H54 (cell line): Measurements from ENCODE around the gene RBM43.
"Not testable (repeated sequence)": the region's sequence is repeated elsewhere in the genome, so short reads cannot be mapped to it uniquely, and the experiment has no call there.

Experiments
- DNase-seq: peaks from one replicate; pipeline ENCODE4 v3.0.0; 2011; ENCODE audit warnings: low spot score, mixed read lengths; ENCODE audit not compliant: insufficient read length
- FAIRE-seq: peaks from 3 replicates; lab custom pipeline; 2011; peaks lifted over from hg19 to GRCh38; lab: Jason Lieb, UNC
- POLR2A ChIP-seq: IDR thresholded peaks from 2 replicates; pipeline ENCODE4 v1.6.1; 2011; ENCODE audit warnings: low read depth, mild to moderate bottlenecking, low read length

Gene RBM43

GRCh38 chr2:151261231-151261976 is at the start of gene RBM43:
Gene RBM43, minus strand, starts transcription at chr2:151261863. Its CDS starts 136 bp downstream, at chr2:151261727.
- DNase-seq (peak; percentile 86), FAIRE-seq (peak; percentile 23)
- TF ChIP-seq POLR2A, result peak; percentile 35

- not testable (repeated sequence) for FAIRE-seq, DNase-seq
These were observed 48.6 kb upstream of the RBM43 start for GRCh38 chr2:151310313-151310712.

GRCh38 chr2:151306621-151307020 is 45.0 kb upstream of the RBM43 start:
- FAIRE-seq, result no peak
- TF ChIP-seq POLR2A, result no peak

GRCh38 chr2:151305129-151305691 is 43.5 kb upstream of the RBM43 start:
- FAIRE-seq (no peak), DNase-seq (no peak)
- TF ChIP-seq POLR2A, result no peak

More at GRCh38 chr2:151306621-151307020, 45.0 kb upstream of the RBM43 start:
- peak; percentile 44 for DNase-seq

- FAIRE-seq, result peak; percentile 73
- DNase-seq, result peak; percentile 47
- no peak for TF ChIP-seq POLR2A
These were observed 41.2 kb upstream of the RBM43 start for GRCh38 chr2:151302879-151303278.

- no peak for DNase-seq
- no peak for FAIRE-seq
- no peak for TF ChIP-seq POLR2A
These were observed 40.7 kb upstream of the RBM43 start for GRCh38 chr2:151302404-151302803.

- DNase-seq (no peak), FAIRE-seq (no peak)
- no peak for TF ChIP-seq POLR2A
These were observed 38.4 kb upstream of the RBM43 start for GRCh38 chr2:151299920-151300539.

- DNase-seq, result no peak
- FAIRE-seq, result no peak
- no peak for TF ChIP-seq POLR2A
These were observed 36.2 kb upstream of the RBM43 start for GRCh38 chr2:151297882-151298281.

GRCh38 chr2:151295926-151296325 is 34.3 kb upstream of the RBM43 start:
- not testable (repeated sequence) for DNase-seq, FAIRE-seq

GRCh38 chr2:151292546-151292945 is 30.9 kb upstream of the RBM43 start:
- no peak for FAIRE-seq
- DNase-seq, result no peak
- no peak for TF ChIP-seq POLR2A

- no peak for TF ChIP-seq POLR2A
- DNase-seq (no peak), FAIRE-seq (no peak)
These were observed 30.5 kb upstream of the RBM43 start for GRCh38 chr2:151292141-151292540.

- no peak for DNase-seq
- no peak for TF ChIP-seq POLR2A
- FAIRE-seq, result no peak
These were observed 29.6 kb upstream of the RBM43 start for GRCh38 chr2:151291224-151291623.

- FAIRE-seq, result no peak
These were observed 28.6 kb upstream of the RBM43 start for GRCh38 chr2:151289972-151290866.

More at GRCh38 chr2:151289972-151290866, 28.6 kb upstream of the RBM43 start:
- TF ChIP-seq POLR2A, result no peak
- DNase-seq, result peak; percentile 31
